ENCODE measurements around the gene SHROOM3. TPM values are rescaled to one million over a fixed set of nuclear protein-coding genes. Genes with fewer than 3 reads are reported as not detected.

Gene SHROOM3
- total and polyA plus RNA-seq, 2 of the 13 experiments (the other 11 are each of a cell fraction or from before 2014, with no cell fraction given), result 0.01 TPM; not detected in 1

- TF ChIP-seq RERE (CRISPR knock-in tag; IDR thresholded peaks at IDR 0.05; ENCODE audit: low read depth), result no peak
- peak; percentile 50; the same call in 1 of the 2 replicates for TF ChIP-seq ARID4A (CRISPR knock-in tag; IDR thresholded peaks at IDR 0.05; ENCODE audit: borderline replicate concordance)
- no peak for TF ChIP-seq DBP (CRISPR knock-in tag; IDR thresholded peaks at IDR 0.05; ENCODE audit: not compliant biosample characterization)
- no peak for TF ChIP-seq ZNF788 (CRISPR knock-in tag; IDR thresholded peaks at IDR 0.05; ENCODE audit: borderline replicate concordance)
- TF ChIP-seq ZBED4 (CRISPR knock-in tag; IDR thresholded peaks at IDR 0.05; ENCODE audit: borderline replicate concordance), result peak; percentile 74; the same call in 1 of the 2 replicates
- no peak for TF ChIP-seq SIX4 (CRISPR knock-in tag; IDR thresholded peaks at IDR 0.05)
- no peak for TF ChIP-seq SKIL (CRISPR knock-in tag; IDR thresholded peaks at IDR 0.05; ENCODE audit: borderline replicate concordance)
- no peak for TF ChIP-seq NPAS2 (CRISPR knock-in tag; IDR thresholded peaks at IDR 0.05; ENCODE audit: borderline replicate concordance)
- no peak for TF ChIP-seq GLI4 (CRISPR knock-in tag; IDR thresholded peaks at IDR 0.05; ENCODE audit: borderline replicate concordance)
- TF ChIP-seq KDM2A (CRISPR knock-in tag; IDR thresholded peaks at IDR 0.05; ENCODE audit: borderline replicate concordance, low read depth), result 0 out of 2 replicates have a peak, but pooled peaks have one; percentile 42
These were observed 374.7 kb downstream of the SHROOM3 start (continued) for GRCh38 chr4:76809594-76810305.

All from HepG2 (cell line).